K562 (cell line): ENCODE results near the gene SPSB1. TPM values are rescaled to one million over a fixed set of nuclear protein-coding genes. Genes with fewer than 3 reads are reported as not detected.

ENCODE experiments used
- ATAC-seq: fragments of 200-7000 bp; cut with Tn5 transposase; 3 replicates; pipeline ENCODE4 v1.9.1; 2020; ENCODE audit warnings: moderate library complexity
- BruUV-seq: library from RNA; stranded (reverse); fragments of 400-500 nt; replicated peaks from 2 replicates; lab custom pipeline; 2021; lab: Mats Ljungman, UMichigan
- CTCF ChIA-PET: fragments of 300-600 bp; formaldehyde crosslinking; extraction: SDS; loops from one replicate; lab custom pipeline; 2021; ENCODE audit warnings: low intra/inter-chr PET ratio; lab: Yijun Ruan, JAX
- POLR2A ChIA-PET: fragments of 300-600, 350-650 bp; sonication (Branson Sonifier 250); formaldehyde crosslinking; extraction: SDS; loops from one replicate; lab custom pipeline; 2021; ENCODE audit warnings: antibody characterized with exemption, inconsistent platforms; lab: Yijun Ruan, JAX
- DNase-seq, 4 experiments: peaks; one replicate each; pipeline versions ENCODE4 v3.0.0 to v3.0.0-alpha.2; 2011 to 2018; ENCODE audit warnings: low spot score in 3 of 4, mixed read lengths in 3 of 4; ENCODE audit errors: extremely low read depth in 1 of 4
- FAIRE-seq: peaks from 2 replicates; lab custom pipeline; 2011; peaks lifted over from hg19 to GRCh38; lab: Jason Lieb, UNC
- H2AFZ ChIP-seq: 2 replicates; pipeline ENCODE4 v1.6.0; 2011; ENCODE audit warnings: low read depth, low read length, control low read depth, inconsistent platforms
- H3K27ac ChIP-seq: fragments of 200-600 bp; 3 replicates; pipeline ENCODE4 v1.8.0; 2011; ENCODE audit warnings: low read depth, mild to moderate bottlenecking, control low read depth, inconsistent platforms, low read length, moderate library complexity, mixed read lengths; ENCODE audit errors: extremely low read depth
- H3K27me3 ChIP-seq, 2 experiments: fragments of 300-600 bp in 1 of 2; 2 replicates in 1 of 2; 3 replicates in 1 of 2; pipeline versions ENCODE4 v1.6.0 to v1.8.0; 2011; ENCODE audit warnings: inconsistent platforms in 2 of 2, low read length in 2 of 2, mild to moderate bottlenecking in 1 of 2, mixed read lengths in 1 of 2, moderate library complexity in 1 of 2; ENCODE audit not compliant: control insufficient read depth in 2 of 2, insufficient read depth in 2 of 2
- H3K36me3 ChIP-seq: fragments of 300-600 bp; 3 replicates; pipeline ENCODE4 v1.8.0; 2011; ENCODE audit warnings: mild to moderate bottlenecking, low read length, inconsistent platforms; ENCODE audit not compliant: control insufficient read depth, insufficient read depth
- H3K4me1 ChIP-seq, 2 experiments: fragments of 200-600 bp in 1 of 2; replicated peaks in 1 of 2; 2 replicates in 1 of 2; 3 replicates in 1 of 2; pipeline versions ENCODE4 v1.5.1 to v1.8.0; 2011; ENCODE audit warnings: inconsistent platforms in 2 of 2, low read length in 2 of 2, mild to moderate bottlenecking in 1 of 2, mixed read lengths in 1 of 2, moderate library complexity in 1 of 2; ENCODE audit not compliant: control insufficient read depth in 2 of 2, insufficient read depth in 2 of 2
- H3K4me2 ChIP-seq: 2 replicates; pipeline ENCODE4 v1.6.1; 2011; ENCODE audit warnings: low read length, control low read depth, inconsistent platforms, mixed read lengths; ENCODE audit not compliant: insufficient read depth
- H3K4me3 ChIP-seq: fragments of 200-600 bp; sonication (generic), shearing (Covaris generic); 2 replicates; pipeline ENCODE4 v1.5.1; 2016; ENCODE audit warnings: control low read depth, inconsistent platforms
- H3K79me2 ChIP-seq: fragments of 200-600 bp; 3 replicates; pipeline ENCODE4 v1.8.0; 2011; ENCODE audit warnings: low read length, inconsistent platforms; ENCODE audit not compliant: control insufficient read depth, insufficient read depth
- H3K9ac ChIP-seq, 2 experiments: 2 replicates each; pipeline versions ENCODE4 v1.6.0 to v1.6.1; 2011; ENCODE audit warnings: low read depth in 2 of 2, low read length in 2 of 2, control low read depth in 1 of 2, inconsistent platforms in 1 of 2, mild to moderate bottlenecking in 1 of 2, mixed read lengths in 1 of 2; ENCODE audit not compliant: insufficient read depth in 1 of 2
- H3K9me1 ChIP-seq: one replicate; pipeline ENCODE4 v1.6.0; 2011; ENCODE audit warnings: inconsistent platforms, mild to moderate bottlenecking, low read length, moderate library complexity; ENCODE audit not compliant: control insufficient read depth, insufficient read depth
- H3K9me3 ChIP-seq: replicated peaks from 2 replicates; pipeline ENCODE4 v1.5.1; 2011; ENCODE audit warnings: low read depth, low read length, inconsistent platforms; ENCODE audit not compliant: control insufficient read depth, insufficient read depth
- H4K20me1 ChIP-seq: replicated peaks from 2 replicates; pipeline ENCODE4 v1.6.1; 2011; ENCODE audit warnings: low read length, inconsistent platforms, mixed read lengths; ENCODE audit not compliant: control insufficient read depth, insufficient read depth
- C11orf30 ChIP-seq: fragments of 450-650 bp; IDR thresholded peaks from 2 replicates; pipeline ENCODE4 v1.6.1; 2016; ENCODE audit warnings: low read depth, mild to moderate bottlenecking
- HNRNPK ChIP-seq: fragments of 200-400 bp; formaldehyde crosslinking; IDR thresholded peaks from one replicate; pipeline ENCODE4 v1.6.1; 2018; ENCODE audit warnings: mild to moderate bottlenecking, low read depth, low read length; ENCODE audit not compliant: poor library complexity, severe bottlenecking
- IFI16 ChIP-seq: fragments of 250-450 bp; sonication (Bioruptor Pico); IDR thresholded peaks from 2 replicates; pipeline ENCODE4 v2.1.2; 2022; ENCODE audit warnings: mild to moderate bottlenecking, inconsistent platforms
- NCOA2 ChIP-seq, 2 experiments: fragments of 450-650 bp; IDR thresholded peaks; 2 replicates each; pipeline ENCODE4 v1.6.1; 2018; ENCODE audit warnings: mild to moderate bottlenecking in 2 of 2, moderate library complexity in 1 of 2; ENCODE audit not compliant: partially characterized antibody in 2 of 2
- RBM39 ChIP-seq: fragments of 200-400 bp; formaldehyde crosslinking; optimal IDR thresholded peaks from 2 replicates; pipeline ENCODE3; 2018; ENCODE audit warnings: low read depth, low read length
- SNIP1 ChIP-seq: fragments of 450-650 bp; IDR thresholded peaks from 2 replicates; pipeline ENCODE4 v1.7.1; 2017; ENCODE audit warnings: low read depth, mild to moderate bottlenecking
- TEAD1 ChIP-seq, 2 experiments: fragments of 450-650 bp in 1 of 2; sonication (generic) in 1 of 2; formaldehyde crosslinking; IDR thresholded peaks; 2 replicates each; pipeline versions ENCODE4 v1.4.0 to v1.8.0; 2020 to 2022; ENCODE audit warnings: mild to moderate bottlenecking in 2 of 2, missing genetic modification reagents in 1 of 2
- ZBTB7A ChIP-seq: IDR thresholded peaks from 2 replicates; pipeline ENCODE4 v1.6.1; 2011; ENCODE audit warnings: low read depth, mild to moderate bottlenecking, low read length, moderate library complexity, borderline replicate concordance; ENCODE audit not compliant: control insufficient read depth
- ZFP1 ChIP-seq: fragments of 450-650 bp; formaldehyde crosslinking; IDR thresholded peaks from 2 replicates; pipeline ENCODE4 v1.4.0; 2020; ENCODE audit warnings: mild to moderate bottlenecking, mixed read lengths
- ZNF212 ChIP-seq: fragments of 450-650 bp; formaldehyde crosslinking; IDR thresholded peaks from 2 replicates; pipeline ENCODE4 v1.4.0; 2020; ENCODE audit warnings: mild to moderate bottlenecking
- WGBS: fragments of 100-300 bp; shearing (Covaris generic); methylation state at CpG from one replicate; pipeline ENCODE4 v1.1.6; 2016; ENCODE audit warnings: low coverage, mixed read lengths; ENCODE audit not compliant: insufficient coverage; ENCODE audit errors: missing lambda C conversion rate; 5-methylcytosine and 5-hydroxymethylcytosine counted together
- in situ Hi-C: fragments of 300-500 bp; cut with MboI; formaldehyde crosslinking; loops from 4 replicates; pipeline ENCODE4 v1.15.0; 2018; ENCODE audit warnings: inconsistent platforms, mixed read lengths
- intact Hi-C: fragments of 100-400 bp; cut with micrococcal nuclease; formaldehyde crosslinking; loops from 2 replicates; pipeline ENCODE4 v1.14.2; 2022
- polyA plus RNA-seq, 8 experiments: library from polyadenylated mRNA; depleted of rRNA in 4 of 8; stranded (reverse) in 5 of 8; unstranded in 3 of 8; fragments of >200 nt; fragmentation: Nextera tagmentation in 2 of 8; fragmentation: Illumina TruSeq in 1 of 8; extraction: Ambion mirVana in 2 of 8; extraction: Trizol in 1 of 8; gene quantifications; 2 replicates each; pipeline versions ENCODE4 v1.2.1 to v1.2.3, GENCODE V29; 2011 to 2014; ENCODE audit warnings: inconsistent platforms in 1 of 8, missing spikeins in 1 of 8
- total RNA-seq, 7 experiments: library from RNA; depleted of rRNA in 6 of 7; stranded (reverse); fragments of >200 nt in 6 of 7; fragmentation: Illumina TruSeq in 2 of 7; extraction: Trizol in 2 of 7; gene quantifications; 2 replicates each; pipeline versions ENCODE4 v1.2.1 to v1.2.3, GENCODE V29; 2011 to 2021; ENCODE audit warnings: low replicate concordance in 1 of 7

The SPSB1 gene
- total and polyA plus RNA-seq, 9 of the 15 experiments (the other 6 are each of a cell fraction or from before 2014, with no cell fraction given), result 0.06 to 0.35 (median 0.14) TPM; not detected in 6

DNA sequence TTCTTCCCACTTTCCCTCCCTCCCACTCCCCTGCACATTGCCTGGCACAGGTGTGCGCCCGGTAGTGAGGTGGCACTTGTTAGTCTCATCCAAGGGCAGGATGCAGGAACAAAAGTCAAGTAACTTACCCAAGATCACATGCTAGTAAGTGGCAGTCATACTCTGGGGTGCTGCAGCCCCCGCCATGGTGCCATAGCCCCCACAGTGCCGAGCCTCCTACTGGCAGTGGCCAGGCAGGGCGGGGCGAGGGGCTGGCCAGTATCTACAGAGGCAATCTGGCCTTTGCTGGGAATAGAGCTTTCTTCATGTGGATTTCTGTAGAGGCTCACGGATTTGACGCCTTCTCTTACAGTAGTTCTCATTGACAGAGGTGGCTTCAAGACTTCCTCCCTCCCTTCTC lies 31.2 kb upstream of the SPSB1 start:
- in situ Hi-C loops (no loop called here), intact Hi-C loops (no loop called here)
- TF ChIP-seq SNIP1 (no peak), C11orf30 (no peak), ZNF212 (CRISPR knock-in tag) (no peak), ZBTB7A (no peak), IFI16 (CRISPR knock-in tag) (no peak), TEAD1 (CRISPR knock-in tag; IDR thresholded peaks at IDR 0.05) (no peak), HNRNPK (no peak), ZFP1 (CRISPR knock-in tag) (no peak), RBM39 (no peak), NCOA2 (IDR thresholded peaks at IDR 0.05; ENCODE audit: partially characterized antibody in 2 of 2) (no peak)
- Histone ChIP-seq H3K27ac (no peak overlapping the region), H3K4me1 (peaks cover 0 to 12% of the 10 kb centered on the region in 2 experiments; a peak in 2 of 5 replicates), H3K9me3 (peaks cover 23% of the 10 kb centered on the region), H3K9me1 (no peaks in the 10 kb centered on the region), H3K9ac (no peak overlapping the region), H3K4me2 (no peak overlapping the region), H2AFZ (no peak overlapping the region), H3K27me3 (peaks cover 22 to 52% of the 10 kb centered on the region in 2 experiments), H3K36me3 (no peaks in the 10 kb centered on the region), H4K20me1 (peaks cover 11% of the 10 kb centered on the region), H3K79me2 (no peaks in the 10 kb centered on the region), H3K4me3 (no peak overlapping the region)
- FAIRE-seq (no peak), ATAC-seq (no peak), DNase-seq (no peak)
- no TSS peak for BruUV-seq
- 17% methylated on average over 8 of the region's 8 CpGs for WGBS
- ChIA-PET CTCF (no interaction called here), POLR2A (no interaction called here)
